HepG2 (cell line): Measurements from ENCODE around the gene POU2F1. TPM values are rescaled to one million over a fixed set of nuclear protein-coding genes. Genes with fewer than 3 reads are reported as not detected.

ENCODE experiments used
- ATAC-seq: fragments of 200-7000 bp; cut with Tn5 transposase; 3 replicates; pipeline ENCODE4 v1.9.1; 2020; ENCODE audit warnings: mild to moderate bottlenecking, moderate library complexity
- BruUV-seq: library from RNA; stranded (reverse); fragments of 400-500 nt; replicated peaks from 2 replicates; lab custom pipeline; 2021; lab: Mats Ljungman, UMichigan
- CTCF ChIA-PET: fragments of 300-600 bp; formaldehyde crosslinking; extraction: SDS; loops from one replicate; lab custom pipeline; 2021; ENCODE audit warnings: low total read pairs, inconsistent platforms, low intra/inter-chr PET ratio; lab: Yijun Ruan, JAX
- POLR2A ChIA-PET: fragments of 350-600 bp; sonication (Branson Sonifier 250); formaldehyde crosslinking; loops from one replicate; lab custom pipeline; 2020; ENCODE audit warnings: antibody characterized with exemption, inconsistent platforms; lab: Yijun Ruan, JAX
- DNase-seq: peaks from one replicate; pipeline ENCODE4 v3.0.0-alpha.2; 2015; ENCODE audit warnings: low spot score
- FAIRE-seq: peaks from 3 replicates; lab custom pipeline; 2011; peaks lifted over from hg19 to GRCh38; lab: Jason Lieb, UNC
- H2AFZ ChIP-seq: one replicate; pipeline ENCODE4 v1.6.1; 2011; ENCODE audit warnings: low read length, inconsistent platforms
- H3K27ac ChIP-seq: fragments of 300-600 bp; 3 replicates; pipeline ENCODE4 v1.8.0; 2011; ENCODE audit warnings: mixed run types, mild to moderate bottlenecking, mixed read lengths, low read length, inconsistent platforms; ENCODE audit not compliant: insufficient read depth; ENCODE audit errors: extremely low read length
- H3K27me3 ChIP-seq, 2 experiments: fragments of 200-600 bp in 1 of 2; 2 replicates in 1 of 2; 3 replicates in 1 of 2; pipeline versions ENCODE4 v1.6.0 to v1.8.0; 2011; ENCODE audit warnings: low read length in 2 of 2, mild to moderate bottlenecking in 2 of 2, moderate library complexity in 2 of 2, inconsistent platforms in 1 of 2; ENCODE audit not compliant: insufficient read depth in 2 of 2, control insufficient read depth in 1 of 2
- H3K36me3 ChIP-seq, 2 experiments: fragments of 200-600 bp in 1 of 2; replicated peaks in 1 of 2; 2 replicates in 1 of 2; 3 replicates in 1 of 2; pipeline versions ENCODE4 v1.5.1 to v1.8.0; 2011; ENCODE audit warnings: low read length in 2 of 2, inconsistent platforms in 1 of 2; ENCODE audit not compliant: insufficient read depth in 2 of 2, control insufficient read depth in 1 of 2
- H3K4me1 ChIP-seq: 2 replicates; pipeline ENCODE4 v1.5.1; 2012; ENCODE audit warnings: low read length, inconsistent platforms; ENCODE audit not compliant: insufficient read depth
- H3K4me2 ChIP-seq: 2 replicates; pipeline ENCODE4 v1.6.0; 2011; ENCODE audit warnings: low read depth, low read length, inconsistent platforms
- H3K4me3 ChIP-seq, 3 experiments: fragments of 200-600 bp in 1 of 3; sonication (generic), shearing (Covaris generic) in 1 of 3; replicated peaks in 1 of 3; 2 replicates each; pipeline ENCODE4 v1.5.1; 2011 to 2016; ENCODE audit warnings: low read length in 3 of 3, inconsistent platforms in 2 of 3, low read depth in 2 of 3, mild to moderate bottlenecking in 2 of 3, control low read depth in 1 of 3, mixed read lengths in 1 of 3; ENCODE audit not compliant: insufficient read depth in 1 of 3
- H3K79me2 ChIP-seq: one replicate; pipeline ENCODE4 v1.6.1; 2011; ENCODE audit warnings: low read length, inconsistent platforms; ENCODE audit not compliant: insufficient read depth
- H3K9ac ChIP-seq: 2 replicates; pipeline ENCODE4 v1.6.0; 2011; ENCODE audit warnings: mild to moderate bottlenecking, low read depth, low read length, inconsistent platforms; ENCODE audit not compliant: insufficient read depth
- H3K9me3 ChIP-seq: 2 replicates; pipeline ENCODE4 v1.5.1; 2012; ENCODE audit warnings: mild to moderate bottlenecking, low read length
- H4K20me1 ChIP-seq: 2 replicates; pipeline ENCODE4 v1.6.0; 2011; ENCODE audit warnings: inconsistent platforms, mild to moderate bottlenecking, low read length, moderate library complexity; ENCODE audit not compliant: insufficient read depth
- HDAC6 ChIP-seq: fragments of 200-600 bp; sonication (generic); IDR thresholded peaks from 2 replicates; pipeline ENCODE4 v1.7.0; 2017; ENCODE audit warnings: mild to moderate bottlenecking, antibody characterized with exemption, low read length, low read depth
- MEF2D ChIP-seq: sonication (generic); formaldehyde crosslinking; IDR thresholded peaks from 2 replicates; pipeline ENCODE4 v1.5.1; 2020; ENCODE audit warnings: mild to moderate bottlenecking, missing genetic modification reagents
- RBM39 ChIP-seq: fragments of 200-400 bp; formaldehyde crosslinking; IDR thresholded peaks from one replicate; pipeline ENCODE4 v1.6.1; 2018; ENCODE audit warnings: antibody characterized with exemption, mild to moderate bottlenecking, low read depth, low read length; ENCODE audit not compliant: poor library complexity, severe bottlenecking
- TAF1 ChIP-seq: sonication (generic); formaldehyde crosslinking; IDR thresholded peaks from 2 replicates; pipeline ENCODE4 v1.4.0; 2020; ENCODE audit warnings: missing genetic modification reagents
- ZNF260 ChIP-seq: sonication (generic); formaldehyde crosslinking; IDR thresholded peaks from 2 replicates; pipeline ENCODE4 v1.4.0; 2020; ENCODE audit warnings: missing genetic modification reagents, low read depth, mild to moderate bottlenecking, borderline replicate concordance
- ZNF432 ChIP-seq: sonication (generic); formaldehyde crosslinking; IDR thresholded peaks from 2 replicates; pipeline ENCODE4 v1.5.0; 2020; ENCODE audit warnings: missing genetic modification reagents, mild to moderate bottlenecking, borderline replicate concordance
- ZNF558 ChIP-seq: sonication (generic); formaldehyde crosslinking; IDR thresholded peaks from 2 replicates; pipeline ENCODE4 v1.9.0; 2022; ENCODE audit warnings: mild to moderate bottlenecking, missing genetic modification reagents, borderline replicate concordance
- in situ Hi-C: cut with HindIII; loops from 2 replicates; pipeline ENCODE4 v1.10.0; 2017; ENCODE audit warnings: low pct_unique_long_range_greater_than_20kb; ENCODE audit not compliant: extremely low pct_ligation_motif_present
- intact Hi-C: fragments of 100-400 bp; cut with micrococcal nuclease; formaldehyde crosslinking; loops from one replicate; pipeline ENCODE4 v1.10.0; 2022; ENCODE audit not compliant: unreplicated experiment
- polyA plus RNA-seq, 8 experiments: library from polyadenylated mRNA; depleted of rRNA in 3 of 8; stranded (reverse) in 7 of 8; unstranded in 1 of 8; fragments of >200 nt; fragmentation: Illumina TruSeq in 4 of 8; extraction: Trizol in 4 of 8; gene quantifications; 2 replicates each; pipeline versions ENCODE4 v1.2.1 to v1.2.3, GENCODE V29; 2011 to 2016; ENCODE audit warnings: low read depth in 4 of 8, missing spikeins in 1 of 8, mixed read lengths in 1 of 8; ENCODE audit not compliant: insufficient read depth in 1 of 8
- total RNA-seq, 5 experiments: library from RNA; depleted of rRNA; stranded (reverse); fragments of >200 nt; fragmentation: Illumina TruSeq; extraction: Trizol; gene quantifications; 2 replicates each; pipeline ENCODE4 v1.2.3, GENCODE V29; 2016; ENCODE audit warnings: low read depth in 1 of 5
- TF ChIP-seq, protein P1 (sequence below): sonication (generic); formaldehyde crosslinking; IDR thresholded peaks from 2 replicates; pipeline ENCODE4 v1.8.0; 2022; ENCODE audit warnings: missing genetic modification reagents, mild to moderate bottlenecking, moderate library complexity, borderline replicate concordance

The POU2F1 gene
- total and polyA plus RNA-seq, 2 of the 13 experiments (the other 11 are each of a cell fraction or from before 2014, with no cell fraction given): 10.2 to 13.0 TPM

DNA sequence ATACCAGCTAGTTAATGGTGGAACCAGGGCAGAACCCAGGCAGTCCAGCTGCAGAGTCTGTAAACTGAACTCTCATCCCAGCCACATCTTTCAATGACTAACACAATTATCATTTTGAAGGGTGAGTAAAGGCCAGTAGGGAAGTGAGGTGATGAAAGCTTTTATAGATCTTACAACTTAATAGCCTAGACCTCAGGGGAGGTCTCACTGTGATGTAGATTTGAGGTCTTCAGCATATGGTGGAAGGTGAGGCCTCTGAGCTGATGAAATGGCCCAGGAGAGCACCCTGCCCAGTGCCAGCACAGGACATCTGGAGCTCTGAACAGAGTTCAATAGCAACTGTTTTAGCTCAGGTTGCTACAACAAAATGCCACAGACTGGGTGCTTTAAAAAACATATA lies 44.8 kb upstream of the POU2F1 start:
- ATAC-seq: no peak
- CTCF ChIA-PET: no interaction called here
- no peak overlapping the region for H2AFZ ChIP-seq
- H3K9me3 ChIP-seq: no peaks in the 10 kb centered on the region
- no peaks in the 10 kb centered on the region for H3K36me3 ChIP-seq
- peaks cover 0 to 22% of the 10 kb centered on the region in 2 experiments; a peak in 3 of 5 replicates for H3K27me3 ChIP-seq
- intact Hi-C loops (no loop called here), in situ Hi-C loops (no loop called here)
- TF ChIP-seq MEF2D (CRISPR knock-in tag): no peak
- TF ChIP-seq HDAC6: no peak
- TF ChIP-seq, protein P1, sequence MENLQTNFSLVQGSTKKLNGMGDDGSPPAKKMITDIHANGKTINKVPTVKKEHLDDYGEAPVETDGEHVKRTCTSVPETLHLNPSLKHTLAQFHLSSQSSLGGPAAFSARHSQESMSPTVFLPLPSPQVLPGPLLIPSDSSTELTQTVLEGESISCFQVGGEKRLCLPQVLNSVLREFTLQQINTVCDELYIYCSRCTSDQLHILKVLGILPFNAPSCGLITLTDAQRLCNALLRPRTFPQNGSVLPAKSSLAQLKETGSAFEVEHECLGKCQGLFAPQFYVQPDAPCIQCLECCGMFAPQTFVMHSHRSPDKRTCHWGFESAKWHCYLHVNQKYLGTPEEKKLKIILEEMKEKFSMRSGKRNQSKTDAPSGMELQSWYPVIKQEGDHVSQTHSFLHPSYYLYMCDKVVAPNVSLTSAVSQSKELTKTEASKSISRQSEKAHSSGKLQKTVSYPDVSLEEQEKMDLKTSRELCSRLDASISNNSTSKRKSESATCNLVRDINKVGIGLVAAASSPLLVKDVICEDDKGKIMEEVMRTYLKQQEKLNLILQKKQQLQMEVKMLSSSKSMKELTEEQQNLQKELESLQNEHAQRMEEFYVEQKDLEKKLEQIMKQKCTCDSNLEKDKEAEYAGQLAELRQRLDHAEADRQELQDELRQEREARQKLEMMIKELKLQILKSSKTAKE (CRISPR knock-in tag): no peak
- TF ChIP-seq ZNF260 (CRISPR knock-in tag): no peak
- no peak for TF ChIP-seq ZNF432
- no peak for TF ChIP-seq TAF1 (CRISPR knock-in tag)
- TF ChIP-seq RBM39: no peak
- no peak for TF ChIP-seq ZNF558 (CRISPR knock-in tag)
- H3K9ac ChIP-seq: no peak overlapping the region
- no peak for FAIRE-seq
- POLR2A ChIA-PET: no interaction called here
- no peak overlapping the region for H3K4me2 ChIP-seq
- H4K20me1 ChIP-seq: no peaks in the 10 kb centered on the region
- no peaks in the 10 kb centered on the region for H3K4me1 ChIP-seq
- DNase-seq: no peak
- no peaks in the 10 kb centered on the region for H3K79me2 ChIP-seq
- no TSS peak for BruUV-seq
- no peak overlapping the region for H3K27ac ChIP-seq
- H3K4me3 ChIP-seq: no peak overlapping the region
